Fibroblast of skin of scalp (primary cell): ENCODE results near the gene GNAL.

Source experiments
- DNase-seq: peaks from one replicate; pipeline ENCODE4 v3.0.0-alpha.2; 2013

Gene GNAL

DNA sequence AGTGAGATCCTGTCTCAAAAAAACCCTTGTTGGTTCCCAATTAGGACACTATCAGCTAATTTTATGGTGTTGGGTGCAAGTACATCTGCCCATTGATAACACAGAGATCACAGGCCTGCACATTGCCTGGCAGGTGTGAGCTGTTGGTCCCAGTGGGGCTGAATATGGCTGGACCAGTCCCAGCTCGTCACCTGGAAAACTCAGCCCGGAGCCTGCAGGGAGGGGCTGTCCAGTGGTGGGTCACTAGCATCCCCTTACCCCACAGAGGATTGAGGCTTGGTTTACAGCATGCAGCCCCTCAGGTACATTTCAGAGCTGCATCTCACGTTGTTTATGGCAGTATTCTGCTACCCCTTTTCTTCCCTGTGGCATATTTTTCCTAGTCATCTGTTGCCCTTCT, 121.3 kb downstream of the GNAL start:
- no peak for DNase-seq

DNA sequence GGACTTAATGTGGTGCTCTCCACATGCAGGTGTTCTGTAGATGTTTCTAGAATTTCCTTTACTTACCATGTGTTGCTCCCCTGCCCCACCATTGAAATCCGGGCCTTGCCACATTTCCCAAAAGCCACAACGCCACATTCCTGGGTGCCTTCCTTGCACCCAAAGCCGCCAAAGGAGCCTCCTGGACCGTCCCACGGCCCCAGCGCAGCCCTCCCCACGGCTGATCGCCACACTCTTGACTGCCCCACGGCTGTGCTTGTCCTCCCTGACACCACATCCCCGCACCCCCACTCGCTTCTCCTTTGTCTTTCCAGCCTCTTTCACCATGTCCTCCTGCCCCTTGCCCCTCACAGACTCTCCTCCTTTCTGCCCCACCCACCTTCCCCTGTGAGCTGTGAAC, 121.9 kb downstream of the GNAL start:
- DNase-seq: no peak

DNA sequence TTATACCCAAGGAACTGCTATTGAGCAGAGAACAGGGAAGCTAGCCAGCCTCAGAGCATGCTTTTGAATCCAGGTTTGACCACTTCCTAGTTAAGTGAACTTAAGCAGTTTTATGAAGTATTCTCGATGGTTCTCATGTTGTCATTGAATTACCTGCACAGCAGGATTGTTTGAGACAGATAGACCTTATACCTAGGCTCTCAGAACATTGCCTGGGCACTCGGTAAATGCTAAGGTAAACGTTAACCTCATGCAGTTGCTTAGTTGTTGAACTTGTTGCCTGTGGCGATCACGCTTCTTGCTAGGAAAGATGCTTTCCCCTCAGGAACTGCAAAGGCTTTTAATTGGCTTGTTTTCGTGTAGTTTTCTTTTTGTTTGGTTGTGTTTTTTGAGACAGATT, 128.2 kb downstream of the GNAL start:
- DNase-seq: no peak

DNA sequence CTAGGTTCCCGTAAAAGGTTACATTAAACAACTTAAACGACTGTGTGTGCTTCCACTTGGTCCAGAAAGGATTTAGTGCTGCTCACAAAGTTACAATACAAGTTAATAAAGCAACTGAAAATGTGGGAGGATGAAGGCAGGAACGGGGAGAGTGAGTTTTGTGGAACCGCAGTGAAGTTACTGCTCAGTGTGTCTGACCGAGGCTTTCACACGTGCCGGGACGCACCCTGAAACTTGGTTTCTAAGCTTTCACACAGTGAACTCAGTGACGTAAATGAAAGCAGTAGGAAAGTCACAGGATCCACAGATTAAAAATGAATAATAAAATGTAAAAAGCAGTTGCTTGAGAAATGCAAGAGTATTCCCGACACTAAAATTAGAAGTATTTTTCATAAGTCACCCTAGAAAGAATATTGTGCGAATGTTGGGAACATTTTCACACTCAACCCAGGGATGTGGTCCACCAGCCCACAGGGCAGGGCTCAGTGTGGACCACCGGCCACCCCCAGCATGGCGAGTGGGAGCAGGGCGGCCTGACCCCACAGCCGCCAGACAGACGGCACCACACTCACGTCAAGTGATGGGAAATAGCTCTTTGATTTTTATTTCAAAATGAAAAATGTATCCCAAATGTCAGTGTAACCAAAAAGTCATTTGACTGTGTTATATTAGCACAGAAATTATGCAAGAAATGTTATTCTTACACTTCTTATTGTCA, 129.6 kb downstream of the GNAL start:
- DNase-seq: no peak

DNA sequence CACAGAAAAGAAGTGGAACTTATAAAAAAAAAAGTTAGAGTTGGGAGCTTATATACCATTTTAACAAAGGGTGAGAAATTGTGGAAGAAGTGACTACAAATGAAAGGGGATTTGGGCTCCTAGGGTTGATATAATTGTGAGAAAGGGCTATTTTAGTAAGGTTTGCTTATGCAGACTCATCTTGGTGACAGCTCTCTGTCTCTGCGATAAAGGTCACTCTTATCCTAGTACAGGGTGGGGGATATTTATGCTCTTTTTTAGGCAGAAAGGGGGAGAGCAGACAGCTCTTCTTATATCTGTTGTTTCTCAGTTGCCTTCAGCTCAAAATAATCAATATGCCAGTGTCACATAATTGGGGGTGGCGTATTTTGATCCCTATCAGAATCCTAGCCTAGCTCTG, 130.9 kb downstream of the GNAL start:
- DNase-seq: no peak

DNA sequence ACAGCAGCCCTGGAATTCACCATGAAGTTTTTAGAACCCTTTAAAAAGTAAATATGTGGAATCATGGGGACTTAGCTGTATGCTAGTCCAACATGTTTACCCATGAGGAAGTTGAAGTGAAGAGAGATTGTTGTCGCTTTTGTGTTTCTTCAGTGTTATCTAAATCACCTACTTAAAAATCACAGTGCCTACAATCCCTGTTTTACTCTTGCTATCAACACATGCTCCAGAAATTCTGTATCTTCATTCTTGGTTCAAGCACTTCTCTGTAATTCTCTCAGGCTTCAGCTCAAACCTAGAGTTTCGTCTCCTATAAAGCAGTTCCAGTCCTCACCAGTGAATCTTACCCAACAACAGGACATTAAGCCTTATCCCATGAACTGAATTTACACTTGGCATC, 131.6 kb downstream of the GNAL start:
- no peak for DNase-seq

DNA sequence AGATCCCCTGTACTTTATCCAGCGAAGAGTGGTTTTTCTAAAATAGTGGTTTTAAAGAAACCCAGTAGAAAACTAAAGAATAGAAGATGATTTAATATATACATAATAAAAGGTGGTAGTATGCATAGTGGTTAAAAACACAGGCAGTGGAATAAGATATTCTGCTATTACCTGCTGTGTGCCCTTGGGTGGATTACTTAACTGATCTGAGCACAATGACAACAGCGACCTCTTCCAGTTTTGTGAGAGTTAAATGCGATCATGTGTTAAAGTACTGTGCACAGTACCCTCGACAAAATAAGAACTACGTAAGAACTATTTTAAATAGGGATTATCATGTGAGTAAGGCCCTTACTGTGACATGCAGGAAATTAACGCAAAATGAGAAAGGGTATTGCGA, 132.1 kb downstream of the GNAL start:
- DNase-seq: no peak

DNA sequence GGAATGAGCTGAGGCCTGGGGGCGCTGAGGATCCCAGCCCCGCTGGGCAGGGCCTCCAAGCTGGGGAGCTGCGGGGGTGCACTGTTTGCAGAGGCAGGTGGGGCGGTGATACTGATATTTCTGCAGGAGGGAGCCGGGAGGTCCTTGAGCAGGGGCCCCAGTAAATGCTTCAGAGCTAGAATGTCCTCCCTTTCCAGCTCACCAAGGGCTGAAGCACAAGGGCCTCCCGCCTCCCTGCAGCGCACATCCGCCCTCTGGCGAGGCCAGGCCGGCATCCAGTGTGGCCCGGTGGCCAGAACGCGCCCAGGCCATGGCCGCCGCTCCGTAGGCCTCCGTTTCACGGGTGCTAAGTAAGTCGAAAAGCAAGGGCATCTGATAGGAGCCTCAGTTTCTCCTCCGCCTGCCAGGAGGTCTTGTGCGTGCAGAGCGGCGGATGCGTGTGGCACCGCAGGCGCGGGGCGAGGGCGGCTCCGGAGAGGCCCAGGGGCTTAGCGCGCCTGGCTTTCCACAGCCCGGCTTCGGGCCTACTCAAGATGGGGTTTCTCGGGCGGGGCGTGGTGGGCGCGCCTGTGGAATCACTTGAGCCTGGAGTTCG, 132.7 kb downstream of the GNAL start:
- DNase-seq: no peak

DNA sequence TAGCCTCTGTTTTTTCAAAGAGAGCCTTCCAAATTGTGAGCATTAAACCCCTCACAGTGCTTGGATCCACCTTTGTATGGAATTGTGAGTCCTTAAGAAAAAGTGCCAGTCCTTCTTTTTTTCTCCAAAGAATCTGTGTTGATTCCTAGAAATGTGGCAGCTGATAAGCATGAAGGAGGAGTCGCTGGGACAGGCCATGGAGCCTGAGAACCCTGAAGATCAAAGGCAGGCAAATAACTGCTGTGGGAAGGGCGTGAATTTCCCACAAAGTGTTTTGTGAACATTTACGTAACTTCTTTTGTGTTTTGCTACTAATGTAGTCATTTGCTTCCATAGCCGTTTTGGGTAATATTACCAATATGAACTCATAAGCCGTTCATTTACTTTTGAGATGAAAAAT, 134.5 kb downstream of the GNAL start:
- no peak for DNase-seq

DNA sequence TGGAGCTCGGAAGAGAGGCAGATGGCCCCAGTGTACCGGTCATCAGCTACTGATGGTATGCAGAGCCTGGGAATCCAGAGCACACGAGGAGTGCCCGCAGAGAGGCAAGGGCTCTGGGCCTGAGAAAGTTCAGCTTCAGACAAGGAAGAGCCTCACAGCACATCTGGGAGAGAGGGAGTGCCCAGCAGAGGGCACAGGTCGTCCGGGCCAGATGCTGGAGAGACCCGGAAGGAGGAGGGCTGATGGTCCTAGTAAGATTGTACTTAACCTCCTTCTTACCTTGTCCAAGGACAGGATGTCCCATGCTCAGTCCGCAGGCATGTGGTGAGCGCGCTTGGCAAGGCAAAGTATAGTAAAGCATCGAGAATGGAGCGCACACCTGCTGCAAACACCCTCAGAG, 137.8 kb downstream of the GNAL start:
- DNase-seq: no peak

DNA sequence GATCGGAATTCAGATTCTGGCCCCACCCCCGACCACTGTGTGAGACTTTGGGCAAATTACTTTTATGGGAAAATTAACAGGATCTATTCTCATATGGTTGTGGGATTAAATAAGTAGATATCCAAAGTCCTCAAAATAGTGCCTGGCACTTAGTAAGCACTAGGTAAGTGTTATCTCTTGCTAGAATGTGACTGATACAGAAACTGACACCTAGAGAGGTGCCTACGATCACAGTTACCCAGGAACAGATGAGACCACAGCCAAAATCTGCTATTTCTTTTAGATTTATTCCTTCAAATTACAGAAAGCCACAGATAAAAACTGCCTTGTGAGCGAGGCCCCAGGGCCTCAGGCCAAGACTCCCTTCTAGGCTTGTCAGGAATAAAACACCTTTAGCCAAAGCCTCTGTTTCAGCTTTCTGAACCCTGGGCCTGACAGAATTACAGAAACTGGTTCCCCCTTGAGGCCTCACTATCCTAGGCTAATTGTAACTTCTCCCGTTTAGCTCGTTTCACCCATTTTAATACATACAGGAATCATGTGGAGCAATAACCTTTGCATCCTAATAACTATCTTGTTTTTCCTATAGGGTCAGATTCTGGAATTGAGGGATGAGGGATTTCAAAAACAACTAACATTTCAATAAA, 139.8 kb downstream of the GNAL start:
- no peak for DNase-seq

DNA sequence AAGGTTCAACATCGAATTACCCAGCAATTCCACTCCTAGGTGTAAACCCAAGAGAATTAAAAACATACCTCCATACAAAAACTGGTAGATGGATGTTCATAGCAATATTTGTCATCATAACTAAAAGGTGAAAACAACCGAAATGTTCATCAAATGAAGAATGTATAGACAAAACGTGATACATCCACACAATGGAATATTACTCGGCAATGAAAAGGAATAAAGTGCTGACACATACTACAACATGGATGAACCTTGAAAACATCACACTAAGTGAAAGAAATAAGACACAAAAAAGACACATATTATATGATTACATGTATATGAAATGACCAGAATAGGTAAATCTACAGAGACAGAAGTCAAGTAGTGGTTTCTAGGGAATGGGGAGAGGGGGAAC, 141.5 kb downstream of the GNAL start:
- no peak for DNase-seq

DNA sequence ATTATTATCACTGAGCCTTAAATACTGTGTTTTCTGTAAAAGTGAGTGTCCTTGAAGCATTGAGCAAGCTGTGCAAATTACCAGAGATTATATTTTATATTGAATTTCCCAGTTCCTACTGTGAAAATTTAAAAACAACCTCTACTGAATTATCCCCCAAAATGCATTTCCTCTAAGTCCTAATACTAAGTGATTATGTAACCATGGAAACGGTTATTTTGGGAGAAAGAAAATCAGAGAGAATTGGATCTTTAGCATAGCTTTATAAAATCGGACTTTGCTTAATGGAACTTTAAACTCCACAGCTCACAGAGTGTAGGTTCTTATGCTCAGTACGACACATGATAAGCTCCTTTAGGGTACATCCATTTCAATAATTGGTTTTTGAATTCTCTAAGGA, 142.9 kb downstream of the GNAL start:
- no peak for DNase-seq

DNA sequence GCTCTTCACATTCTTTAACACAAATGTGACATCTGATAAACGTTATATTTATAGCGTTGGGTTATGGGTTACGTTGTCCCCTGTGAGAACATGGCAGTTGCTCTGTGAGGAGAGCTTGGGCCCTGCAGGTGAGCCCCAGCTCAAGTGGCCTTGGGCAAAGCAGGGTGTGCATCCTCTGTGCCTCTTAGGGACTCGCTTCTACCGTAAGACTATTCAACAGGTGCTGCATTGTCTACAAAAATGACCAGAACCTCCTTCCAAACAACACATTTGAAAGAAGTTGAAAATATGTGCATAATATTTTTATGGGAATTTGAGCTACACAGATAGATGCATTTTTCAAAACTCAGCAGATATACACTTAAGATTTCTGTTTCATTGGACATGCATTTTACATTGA, 145.7 kb downstream of the GNAL start:
- no peak for DNase-seq

DNA sequence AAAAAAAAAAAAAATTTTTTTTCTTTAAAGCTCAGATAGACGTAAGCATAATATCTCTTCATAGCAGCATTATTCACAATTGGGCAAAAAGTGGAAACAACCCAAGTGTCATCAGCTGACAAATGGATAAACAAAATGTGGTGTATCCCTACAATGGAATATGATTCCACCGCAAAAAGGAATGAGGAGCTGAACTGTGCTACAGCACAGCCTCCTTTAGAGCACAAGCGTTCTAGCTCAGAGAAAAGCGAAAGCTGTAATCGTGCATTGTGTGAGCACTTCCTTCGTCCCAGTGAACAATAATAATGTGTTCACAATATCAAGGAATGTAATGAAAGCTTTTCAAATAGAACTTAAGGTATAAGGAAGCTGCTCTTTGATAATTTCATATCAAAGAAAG, 150.5 kb downstream of the GNAL start:
- no peak for DNase-seq

DNA sequence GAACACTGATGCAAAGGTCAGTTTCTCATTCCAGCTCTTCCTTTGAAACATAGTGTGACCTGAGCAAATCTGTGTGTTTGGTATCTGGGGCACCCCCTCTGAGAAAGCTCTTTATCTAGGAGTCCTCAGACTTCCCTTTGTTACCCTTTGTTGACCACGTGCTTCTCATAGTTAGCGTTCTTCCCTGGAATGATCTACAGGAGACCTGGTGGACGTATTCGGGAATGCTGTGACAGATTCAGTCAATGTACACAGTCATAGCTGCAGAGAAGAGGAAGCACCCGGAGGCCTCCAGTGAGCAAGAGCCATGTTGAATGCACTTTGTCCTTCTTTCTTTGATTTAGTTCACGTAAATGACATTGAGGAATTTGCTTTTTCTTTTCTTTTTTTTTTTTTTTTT, 151.4 kb downstream of the GNAL start:
- no peak for DNase-seq

DNA sequence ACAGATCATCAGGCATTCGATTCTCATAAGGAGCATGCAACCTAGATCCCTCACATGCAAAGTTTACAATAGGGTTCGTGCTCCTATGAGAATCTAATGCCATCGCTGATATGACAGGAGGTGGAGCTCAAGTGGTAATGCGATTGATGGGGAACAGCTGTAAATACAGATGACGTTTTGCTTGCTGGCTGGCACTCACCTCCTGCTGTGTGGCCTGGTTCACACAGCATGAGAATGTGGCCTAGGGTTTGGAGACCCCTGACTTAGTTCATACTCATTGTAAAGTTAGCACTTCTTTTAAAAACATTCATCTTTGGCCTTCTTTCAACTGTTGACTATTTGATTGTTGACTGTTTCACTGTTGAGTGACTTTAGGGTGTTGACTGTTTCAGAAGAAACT, 153.5 kb downstream of the GNAL start:
- peak; percentile 52 for DNase-seq

DNA sequence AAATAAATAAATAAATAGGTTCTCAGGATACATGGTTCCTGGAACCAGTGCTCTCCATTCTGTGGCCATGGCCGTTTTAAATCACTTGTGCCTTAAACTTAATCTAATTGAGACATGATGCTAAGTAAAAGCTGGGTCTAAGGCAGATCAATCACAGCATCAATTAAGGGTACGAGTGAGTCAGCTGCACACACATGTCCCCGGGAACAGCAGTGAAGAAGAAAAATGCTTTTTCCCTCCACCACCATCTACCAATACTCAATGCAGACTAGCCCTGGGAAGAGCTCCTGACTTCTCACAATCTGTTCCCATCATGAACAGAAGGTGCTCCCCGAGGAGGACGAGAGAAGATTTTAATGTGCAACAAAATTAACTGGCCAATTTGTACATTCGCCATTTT, 155.4 kb downstream of the GNAL start:
- DNase-seq: no peak

DNA sequence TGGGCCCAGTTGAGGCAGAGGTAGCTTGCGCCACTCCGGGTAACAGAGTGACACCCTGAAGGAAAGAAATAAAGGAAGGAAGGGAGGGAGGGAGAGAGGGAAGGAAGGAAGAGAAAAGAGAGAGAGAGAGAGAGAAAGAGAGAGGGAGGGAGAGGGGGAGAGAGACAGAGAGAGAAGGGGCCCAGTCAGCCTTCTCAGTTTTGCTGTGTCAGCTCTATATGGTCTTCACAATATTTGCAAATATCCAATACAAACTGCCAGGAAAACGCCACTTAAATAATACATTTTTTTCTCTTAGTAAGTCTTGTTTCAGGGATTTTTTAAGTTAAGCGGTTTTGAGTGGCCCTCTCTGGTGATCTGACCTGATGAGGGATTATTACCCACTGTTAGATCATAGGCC, 156.6 kb downstream of the GNAL start:
- no peak for DNase-seq

DNA sequence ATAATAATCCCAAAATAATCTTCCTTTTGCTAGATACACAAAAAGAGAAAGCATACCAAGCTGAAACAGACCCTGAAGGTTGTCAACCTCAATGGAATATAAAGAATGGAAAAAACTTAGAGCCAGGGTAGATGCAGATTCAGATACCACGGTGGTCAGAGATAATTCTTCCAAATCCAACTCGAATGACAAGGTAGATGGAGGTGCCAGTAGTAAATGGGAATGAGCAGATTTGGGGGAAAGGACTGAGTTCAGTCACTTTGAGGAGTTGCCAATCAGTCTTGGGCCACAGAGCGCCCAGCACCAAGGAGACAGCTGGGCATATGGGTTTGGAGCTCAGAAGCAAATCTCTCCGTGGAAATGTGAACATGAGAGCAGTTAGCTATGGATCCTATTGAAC, 158.7 kb downstream of the GNAL start:
- no peak for DNase-seq

DNA sequence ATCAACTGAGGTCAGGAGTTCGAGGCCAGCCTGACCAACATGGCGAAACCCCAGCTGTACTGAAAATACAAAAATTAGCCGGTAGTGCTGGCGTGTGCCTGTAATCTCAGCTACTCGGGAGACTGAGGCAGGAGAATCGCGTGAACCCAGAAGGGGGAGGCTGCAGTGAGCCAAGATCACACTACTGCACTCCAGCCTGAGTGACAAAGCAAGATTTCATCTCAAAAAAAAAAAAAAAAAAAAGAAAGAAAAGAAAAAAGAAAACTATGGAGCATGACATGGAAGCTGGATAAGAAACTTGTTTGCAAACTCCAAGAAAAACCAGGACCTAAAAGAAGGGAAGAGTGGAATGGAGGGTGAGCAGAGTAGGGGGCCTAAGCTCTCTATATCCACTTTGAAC, 160.2 kb downstream of the GNAL start:
- no peak for DNase-seq

DNA sequence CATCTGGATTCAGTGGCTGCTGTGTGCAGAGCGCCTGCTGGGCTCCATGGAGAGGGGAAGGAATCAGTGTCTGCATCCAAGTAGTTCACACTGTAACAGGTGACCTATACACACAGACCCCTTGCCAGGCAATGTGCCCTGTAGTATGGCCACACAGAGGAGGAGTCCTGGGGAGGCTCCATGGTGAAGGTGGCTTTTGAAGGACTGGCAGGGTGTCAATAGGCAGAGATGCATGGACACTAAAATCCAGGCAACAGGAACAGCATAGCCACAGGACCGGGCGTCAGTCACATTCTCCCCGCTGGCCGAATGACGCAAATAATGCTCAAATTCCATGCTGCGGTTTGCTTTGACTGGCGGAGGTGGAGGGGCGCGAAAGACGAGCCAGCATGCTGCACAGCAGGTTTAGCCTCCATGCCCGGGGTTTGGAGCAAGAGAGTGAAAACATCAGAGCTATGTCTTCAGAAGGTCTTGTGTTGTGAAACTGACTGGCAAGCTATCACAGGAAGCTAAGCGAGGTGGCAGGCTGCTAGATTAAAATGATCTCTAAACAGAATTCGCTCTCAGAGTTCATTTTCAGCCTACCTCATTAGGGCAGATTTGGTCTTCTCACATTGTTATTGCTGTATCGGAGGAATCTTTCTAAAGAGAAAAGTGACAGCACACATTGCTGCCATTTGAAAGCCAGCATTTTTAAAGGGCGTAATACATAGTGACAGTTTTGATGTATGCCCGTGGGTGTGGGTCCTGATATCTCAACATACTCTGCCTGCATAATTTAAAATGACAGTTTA, 161.0 kb downstream of the GNAL start:
- peak; percentile 92 for DNase-seq

DNA sequence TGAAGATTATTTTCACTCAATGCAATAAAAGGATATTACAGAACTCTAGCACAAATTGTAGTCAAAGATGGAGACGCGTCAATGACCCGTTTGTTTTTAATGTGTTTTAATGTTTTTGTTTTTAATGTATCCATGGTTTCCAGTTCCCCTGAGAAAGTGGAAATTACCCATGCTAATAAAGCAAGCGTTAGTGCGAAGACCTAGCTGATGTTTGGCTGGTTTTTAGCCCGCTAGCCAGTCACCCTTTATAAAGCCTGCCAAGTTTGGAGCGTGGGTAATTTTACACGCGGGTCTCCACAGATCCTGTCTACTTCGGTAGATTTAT, 161.7 kb downstream of the GNAL start:
- no peak for DNase-seq
